AG09309 (cell line): ENCODE data around the gene DLGAP1.

ENCODE experiments used
- DNase-seq: peaks from one replicate; pipeline ENCODE4 v3.0.0-alpha.2; 2010; ENCODE audit warnings: low read depth
- H3K4me3 ChIP-seq: 2 replicates; pipeline ENCODE4 v1.5.1; 2011; ENCODE audit warnings: mild to moderate bottlenecking, low read depth, low read length, moderate library complexity; ENCODE audit not compliant: control insufficient read depth
- CTCF ChIP-seq: IDR thresholded peaks from 2 replicates; pipeline ENCODE4 v1.5.1; 2011; ENCODE audit warnings: mild to moderate bottlenecking, low read depth, low read length, inconsistent platforms; ENCODE audit not compliant: insufficient read depth, control insufficient read depth; ENCODE audit errors: missing control alignments

Gene DLGAP1

GRCh38 chr18:3826021-3826420, 629.1 kb downstream of the DLGAP1 start:
- no peak overlapping the region for H3K4me3 ChIP-seq
- no peak for TF ChIP-seq CTCF
- DNase-seq: no peak

GRCh38 chr18:3824101-3824500, 631.0 kb downstream of the DLGAP1 start:
- DNase-seq: no peak
- no peak overlapping the region for H3K4me3 ChIP-seq
- TF ChIP-seq CTCF: no peak

DNA sequence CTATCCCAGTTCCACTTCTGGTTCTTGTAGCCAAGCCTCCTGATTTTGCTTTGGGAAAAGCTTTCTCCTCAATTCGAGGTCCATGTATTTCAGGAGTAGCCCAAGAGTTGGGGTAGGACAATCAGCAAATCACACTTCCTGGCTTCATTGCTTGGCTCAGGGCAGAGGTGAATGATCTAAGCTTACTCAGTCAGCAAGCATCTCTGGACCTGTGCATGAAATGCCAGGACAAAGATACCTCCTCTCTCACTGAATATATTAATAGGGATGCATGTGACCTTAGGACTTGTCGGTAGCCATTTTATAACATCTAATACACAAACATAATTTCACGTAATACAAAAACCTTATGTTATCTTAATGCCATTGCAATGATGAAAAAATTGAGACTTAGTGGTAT, 632.0 kb downstream of the DLGAP1 start:
- DNase-seq: no peak
- no peak overlapping the region for H3K4me3 ChIP-seq
- TF ChIP-seq CTCF: no peak

DNA sequence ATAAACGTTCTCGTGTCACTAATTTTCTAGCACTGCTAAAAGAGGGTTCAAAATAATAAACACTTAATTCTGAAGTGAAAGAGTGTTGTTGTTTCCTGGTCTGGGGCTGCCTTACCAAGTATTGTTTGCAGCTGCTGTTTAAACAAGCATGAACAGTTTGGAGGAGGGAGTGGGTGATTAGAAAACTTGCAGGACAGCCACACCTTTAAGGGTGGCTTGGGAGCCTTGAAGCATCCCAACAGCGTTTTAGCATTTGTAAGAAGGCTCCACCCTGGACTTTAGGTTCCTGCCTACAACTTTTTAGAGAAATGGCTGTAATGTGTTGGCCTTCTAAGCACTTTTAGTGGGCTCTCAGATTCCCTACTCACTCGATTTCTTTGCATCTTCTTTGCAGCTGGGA, 633.6 kb downstream of the DLGAP1 start:
- no peak overlapping the region for H3K4me3 ChIP-seq
- no peak for DNase-seq
- no peak for TF ChIP-seq CTCF

GRCh38 chr18:3819961-3820360, 635.1 kb downstream of the DLGAP1 start:
- no peak overlapping the region for H3K4me3 ChIP-seq

GRCh38 chr18:3816610-3817363, 638.3 kb downstream of the DLGAP1 start:
- no peak overlapping the region for H3K4me3 ChIP-seq
- peak; percentile 96 for DNase-seq
- TF ChIP-seq CTCF: no peak

More at GRCh38 chr18:3819961-3820360, 635.1 kb downstream of the DLGAP1 start:
- no peak for TF ChIP-seq CTCF
- no peak for DNase-seq

DNA sequence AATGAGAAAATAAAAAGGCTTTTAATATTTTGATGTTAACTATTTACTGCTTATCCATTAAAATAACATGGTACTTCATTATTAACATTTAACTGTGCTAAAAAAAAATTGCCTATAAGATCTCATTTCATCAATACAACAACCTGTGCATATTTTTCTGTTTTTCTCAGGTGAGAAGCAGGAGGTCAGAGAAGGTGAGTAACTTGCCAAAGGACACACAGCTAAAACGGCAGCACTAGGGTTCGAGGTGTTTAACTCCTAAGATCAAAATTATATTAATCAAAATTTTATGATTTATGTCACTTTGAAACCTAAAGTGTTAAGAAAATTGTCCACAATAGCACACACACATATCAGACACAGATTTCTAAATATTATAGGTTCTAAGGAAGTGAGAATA, 639.1 kb downstream of the DLGAP1 start:
- H3K4me3 ChIP-seq: no peak overlapping the region
- DNase-seq: no peak
- TF ChIP-seq CTCF: no peak
